CD14-positive monocyte (primary cell): ENCODE results near the gene TSPAN16. TPM values are rescaled to one million over a fixed set of nuclear protein-coding genes. Genes with fewer than 3 reads are reported as not detected.

Source experiments
- DNase-seq, 3 donors: peaks; one replicate each; pipeline ENCODE4 v3.0.0-alpha.2; 2011 to 2022
- H2AFZ ChIP-seq: 2 replicates; pipeline ENCODE4 v1.6.0; 2012; ENCODE audit warnings: mild to moderate bottlenecking, low read depth, low read length, inconsistent platforms; ENCODE audit not compliant: insufficient read depth, poor library complexity, severe bottlenecking
- H3K27ac ChIP-seq, 2 donors: 1 replicate in 1 of 2; 2 replicates in 1 of 2; pipeline ENCODE4 v1.5.1; 2012 to 2013; ENCODE audit warnings: low read length in 2 of 2, control low read depth in 1 of 2, inconsistent platforms in 1 of 2, low read depth in 1 of 2, mild to moderate bottlenecking in 1 of 2
- H3K27me3 ChIP-seq, 2 donors: one replicate each; pipeline versions ENCODE4 v1.6.0 to v1.6.1; 2011 to 2013; ENCODE audit warnings: low read length in 2 of 2; ENCODE audit not compliant: control insufficient read depth in 2 of 2, insufficient read depth in 2 of 2
- H3K36me3 ChIP-seq, 2 donors: replicated peaks in 1 of 2; 1 replicate in 1 of 2; 2 replicates in 1 of 2; pipeline versions ENCODE4 v1.5.1 to v1.6.1; 2012 to 2013; ENCODE audit warnings: low read length in 2 of 2, control low read depth in 1 of 2, inconsistent platforms in 1 of 2, mild to moderate bottlenecking in 1 of 2; ENCODE audit not compliant: insufficient read depth in 2 of 2, control insufficient read depth in 1 of 2
- H3K4me1 ChIP-seq, 2 donors: 1 replicate in 1 of 2; 2 replicates in 1 of 2; pipeline versions ENCODE4 v1.5.1 to v1.6.1; 2012 to 2013; ENCODE audit warnings: low read length in 2 of 2, control low read depth in 1 of 2, inconsistent platforms in 1 of 2, mild to moderate bottlenecking in 1 of 2, moderate library complexity in 1 of 2; ENCODE audit not compliant: insufficient read depth in 2 of 2, control insufficient read depth in 1 of 2
- H3K4me2 ChIP-seq: replicated peaks from 2 replicates; pipeline ENCODE3; 2012; ENCODE audit warnings: low read length, moderate library complexity, mild to moderate bottlenecking; ENCODE audit not compliant: poor library complexity, severe bottlenecking; ENCODE audit errors: extremely low read depth
- H3K4me3 ChIP-seq, 3 experiments: fragments of 200-600 bp in 1 of 3; sonication (generic) in 1 of 3; replicated peaks in 1 of 3; 1 replicate in 2 of 3; 2 replicates in 1 of 3; pipeline ENCODE4 v1.5.1; 2011 to 2013; ENCODE audit warnings: low read length in 3 of 3, mild to moderate bottlenecking in 3 of 3, control low read depth in 2 of 3, low read depth in 2 of 3, inconsistent platforms in 1 of 3, moderate library complexity in 1 of 3
- H3K79me2 ChIP-seq: 2 replicates; pipeline ENCODE4 v1.6.0; 2012; ENCODE audit warnings: mild to moderate bottlenecking, control low read depth, inconsistent platforms, low read length, moderate library complexity; ENCODE audit not compliant: insufficient read depth
- H3K9ac ChIP-seq: 2 replicates; pipeline ENCODE4 v1.6.0; 2017; ENCODE audit warnings: low read length, mild to moderate bottlenecking; ENCODE audit not compliant: insufficient read depth, poor library complexity, severe bottlenecking
- H3K9me3 ChIP-seq, 2 donors: replicated peaks in 1 of 2; 1 replicate in 1 of 2; 2 replicates in 1 of 2; pipeline versions ENCODE4 v1.5.1 to v1.6.1; 2012 to 2013; ENCODE audit warnings: low read length in 2 of 2, control low read depth in 1 of 2; ENCODE audit not compliant: control insufficient read depth in 1 of 2, insufficient read depth in 1 of 2
- H4K20me1 ChIP-seq: 2 replicates; pipeline ENCODE4 v1.6.0; 2012; ENCODE audit warnings: mild to moderate bottlenecking, low read length, control low read depth, moderate library complexity; ENCODE audit not compliant: insufficient read depth
- H3K27ac Mint-ChIP-seq, 7 donors: one replicate each; pipeline ENCODE4 v1.8.0; 2020; ENCODE audit warnings: mild to moderate bottlenecking in 7 of 7, mixed read lengths in 7 of 7, moderate library complexity in 6 of 7, inconsistent platforms in 2 of 7
- H3K27me3 Mint-ChIP-seq, 3 donors: one replicate each; pipeline ENCODE4 v1.8.0; 2021 to 2022; ENCODE audit warnings: low read depth in 3 of 3, mild to moderate bottlenecking in 3 of 3, mixed read lengths in 3 of 3, moderate library complexity in 3 of 3, inconsistent platforms in 1 of 3
- H3K36me3 Mint-ChIP-seq, 2 donors: one replicate each; pipeline ENCODE4 v1.8.0; 2020; ENCODE audit warnings: mixed read lengths in 2 of 2, inconsistent platforms in 1 of 2, mild to moderate bottlenecking in 1 of 2
- H3K4me1 Mint-ChIP-seq: one replicate; pipeline ENCODE4 v1.8.0; 2020; ENCODE audit warnings: mild to moderate bottlenecking, mixed read lengths
- H3K4me3 Mint-ChIP-seq, 2 donors: one replicate each; pipeline ENCODE4 v1.8.0; 2020; ENCODE audit warnings: mild to moderate bottlenecking in 2 of 2, mixed read lengths in 2 of 2, moderate library complexity in 1 of 2
- H3K9me3 Mint-ChIP-seq, 7 donors: one replicate each; pipeline ENCODE4 v1.8.0; 2020 to 2022; ENCODE audit warnings: mixed read lengths in 7 of 7, mild to moderate bottlenecking in 6 of 7, moderate library complexity in 6 of 7, inconsistent platforms in 2 of 7
- WGBS: methylation state at CpG from one replicate; pipeline ENCODE4 v1.1.5; 2013; ENCODE audit warnings: missing lambda C conversion rate; ENCODE audit not compliant: insufficient coverage; 5-methylcytosine and 5-hydroxymethylcytosine counted together
- intact Hi-C, 2 donors: fragments of 100-400 bp; cut with micrococcal nuclease; formaldehyde crosslinking; loops; one replicate each; pipeline versions ENCODE4 v1.15.0 to v1.15.1; 2023
- polyA plus RNA-seq, 3 donors: library from polyadenylated mRNA; depleted of rRNA in 1 of 3; unstranded in 2 of 3; stranded (reverse) in 1 of 3; fragments of 300-500 nt in 2 of 3; fragments of >200 nt in 1 of 3; fragmentation: Illumina TruSeq in 2 of 3; gene quantifications; 1 replicate in 2 of 3; 2 replicates in 1 of 3; pipeline ENCODE4 v1.2.3, GENCODE V29; 2012 to 2021
- TF ChIP-seq, protein P1 (sequence below): fragments of 200-600 bp; IDR thresholded peaks from one replicate; pipeline ENCODE4 v1.8.0; 2022; ENCODE audit warnings: antibody characterized with exemption, mild to moderate bottlenecking

TSPAN16 gene
- polyA plus RNA-seq, 3 donors, result 0.08 to 0.31 TPM; not detected in 1

DNA sequence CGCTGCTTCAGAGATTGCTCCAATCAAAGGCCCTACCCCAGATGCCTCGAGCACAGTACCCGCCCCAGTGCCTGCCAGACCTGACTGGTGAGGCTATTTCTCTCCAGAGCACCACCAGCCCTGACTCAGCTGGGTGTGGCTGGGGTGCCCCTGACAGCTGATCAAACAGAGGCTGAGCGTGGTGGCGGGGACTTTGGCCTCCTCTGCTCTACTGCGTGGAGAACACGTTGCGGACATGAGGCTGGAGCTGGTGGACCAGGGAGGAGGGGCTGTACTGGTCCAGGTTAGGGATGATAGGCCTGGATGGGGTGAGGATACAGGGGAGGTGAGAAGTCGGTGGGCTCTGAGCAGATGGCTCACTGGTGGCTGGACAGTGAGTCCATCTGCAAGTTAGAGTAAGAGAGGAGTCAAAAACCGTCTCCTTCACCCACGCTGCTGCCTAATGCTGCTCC is 30.1 kb upstream of the TSPAN16 start:
- Mint-ChIP-seq H3K27me3 (peaks cover 68 to 92% (median 79%) of the 10 kb centered on the region in 3 donors), H3K27ac (peak overlapping the region in 2 of 7 donors; percentile 41 to 48), H3K36me3 (no peaks in the 10 kb centered on the region), H3K9me3 (peaks cover 0 to 15% (median 9%) of the 10 kb centered on the region in 7 donors), H3K4me3 (peak overlapping the region in 1 of 2 donors; percentile 40), H3K4me1 (peaks cover 2% of the 10 kb centered on the region)
- Histone ChIP-seq H3K79me2 (no peaks in the 10 kb centered on the region), H3K4me3 (no peak overlapping the region), H3K4me1 (peaks cover 7 to 10% of the 10 kb centered on the region in 2 donors), H3K9ac (no peak overlapping the region), H4K20me1 (no peaks in the 10 kb centered on the region), H3K27me3 (peaks cover 24 to 72% of the 10 kb centered on the region in 2 donors), H3K36me3 (no peaks in the 10 kb centered on the region), H3K9me3 (peaks cover 0 to 5% of the 10 kb centered on the region in 2 donors), H3K27ac (no peak overlapping the region), H3K4me2 (no peak overlapping the region), H2AFZ (no peak overlapping the region)
- WGBS, result 67% methylated on average over 7 of the region's 11 CpGs
- TF ChIP-seq, protein P1, sequence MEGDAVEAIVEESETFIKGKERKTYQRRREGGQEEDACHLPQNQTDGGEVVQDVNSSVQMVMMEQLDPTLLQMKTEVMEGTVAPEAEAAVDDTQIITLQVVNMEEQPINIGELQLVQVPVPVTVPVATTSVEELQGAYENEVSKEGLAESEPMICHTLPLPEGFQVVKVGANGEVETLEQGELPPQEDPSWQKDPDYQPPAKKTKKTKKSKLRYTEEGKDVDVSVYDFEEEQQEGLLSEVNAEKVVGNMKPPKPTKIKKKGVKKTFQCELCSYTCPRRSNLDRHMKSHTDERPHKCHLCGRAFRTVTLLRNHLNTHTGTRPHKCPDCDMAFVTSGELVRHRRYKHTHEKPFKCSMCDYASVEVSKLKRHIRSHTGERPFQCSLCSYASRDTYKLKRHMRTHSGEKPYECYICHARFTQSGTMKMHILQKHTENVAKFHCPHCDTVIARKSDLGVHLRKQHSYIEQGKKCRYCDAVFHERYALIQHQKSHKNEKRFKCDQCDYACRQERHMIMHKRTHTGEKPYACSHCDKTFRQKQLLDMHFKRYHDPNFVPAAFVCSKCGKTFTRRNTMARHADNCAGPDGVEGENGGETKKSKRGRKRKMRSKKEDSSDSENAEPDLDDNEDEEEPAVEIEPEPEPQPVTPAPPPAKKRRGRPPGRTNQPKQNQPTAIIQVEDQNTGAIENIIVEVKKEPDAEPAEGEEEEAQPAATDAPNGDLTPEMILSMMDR, result no peak
- DNase-seq, result no peak
- intact Hi-C loops, result no loop called here

DNA sequence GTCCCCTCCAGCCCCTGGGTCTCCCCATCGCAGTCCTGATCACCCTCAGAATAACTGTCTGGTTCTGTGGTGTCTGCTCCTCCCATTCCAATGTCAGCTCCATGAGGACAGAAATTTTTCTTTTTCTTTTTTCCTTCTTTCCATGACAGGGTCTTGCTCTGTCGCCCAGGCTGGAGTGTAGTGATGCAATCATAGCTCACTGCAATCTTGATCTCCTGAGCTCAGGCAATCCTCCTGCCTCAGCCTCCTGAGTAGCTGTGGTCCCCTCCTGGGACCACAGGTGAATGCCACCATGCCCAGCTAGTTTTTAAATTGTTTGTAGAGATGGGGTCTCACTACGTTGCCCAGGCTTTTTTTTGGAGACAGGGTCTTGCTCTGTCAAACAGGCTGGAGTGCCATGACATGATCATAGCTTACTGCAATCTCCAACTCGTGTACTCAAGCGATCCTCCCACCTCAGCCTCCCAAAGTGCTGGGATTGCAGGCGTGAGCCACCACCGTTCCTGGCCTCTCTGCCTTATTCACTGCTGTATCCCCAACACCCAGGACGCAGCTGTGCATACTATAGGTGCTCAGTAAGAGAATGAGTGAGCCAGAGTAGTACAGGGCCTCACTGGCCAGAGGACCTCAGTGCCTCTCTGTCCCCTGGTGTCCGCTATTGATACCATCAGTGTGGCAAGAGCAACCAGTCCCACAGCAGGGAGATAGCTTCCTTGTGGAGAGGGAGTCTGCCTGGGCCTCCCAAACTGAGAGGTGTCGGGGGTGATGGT is 28.5 kb upstream of the TSPAN16 start:
- H3K4me1 ChIP-seq, result peaks cover 2% of the 10 kb centered on the region in 2 donors
- H3K4me3 Mint-ChIP-seq, result peak overlapping the region in 1 of 2 donors; percentile 65
- H3K4me3 ChIP-seq, result no peak overlapping the region
- no peaks in the 10 kb centered on the region for H4K20me1 ChIP-seq
- no peak for DNase-seq
- peaks cover 11 to 59% of the 10 kb centered on the region in 2 donors for H3K27me3 ChIP-seq
- H3K27ac ChIP-seq, result no peak overlapping the region
- no peaks in the 10 kb centered on the region for H3K79me2 ChIP-seq
- no peaks in the 10 kb centered on the region for H3K36me3 Mint-ChIP-seq
- H3K9me3 ChIP-seq, result no peaks in the 10 kb centered on the region
- H3K4me2 ChIP-seq, result no peak overlapping the region
- H3K27ac Mint-ChIP-seq, result no peak overlapping the region
- H3K9ac ChIP-seq, result no peak overlapping the region
- TF ChIP-seq, protein P1, result no peak
- H3K36me3 ChIP-seq, result no peaks in the 10 kb centered on the region
- H2AFZ ChIP-seq, result no peak overlapping the region
- intact Hi-C loops, result no loop called here
- H3K9me3 Mint-ChIP-seq, result peaks cover 0 to 12% (median 6%) of the 10 kb centered on the region in 7 donors
- WGBS, result 92% methylated on average over 6 of the region's 10 CpGs
- H3K4me1 Mint-ChIP-seq, result peaks cover 2% of the 10 kb centered on the region
- H3K27me3 Mint-ChIP-seq, result peaks cover 72 to 91% (median 78%) of the 10 kb centered on the region in 3 donors
